ENCODE data around the gene SPATA3.

GRCh38 chr2:230983566-230983965 is 12.4 kb upstream of the SPATA3 start:
- no peak for TF ChIP-seq GATA2 (IDR thresholded peaks at IDR 0.05; ENCODE audit: low read depth, low read length)
- TF ChIP-seq GATA3 (IDR thresholded peaks at IDR 0.05; ENCODE audit: low read depth, low read length) = no peak

Measured in SH-SY5Y (cell line).